MM.1S (cell line): Measurements from ENCODE around the gene KAT7.

Experiments
- CTCF ChIP-seq: fragments of 300-600 bp; sonication (generic); IDR thresholded peaks from 2 replicates; pipeline ENCODE4 v1.5.1; 2016; ENCODE audit warnings: antibody characterized with exemption, low read length, mixed read lengths
- EZH2 ChIP-seq: fragments of 300-600 bp; sonication (generic); optimal IDR thresholded peaks from 2 replicates; pipeline ENCODE3; 2017; ENCODE audit warnings: low read depth, mild to moderate bottlenecking, antibody characterized with exemption, low read length, mixed read lengths
- EZH2phosphoT487 ChIP-seq: fragments of 300-600 bp; sonication (generic); IDR thresholded peaks from 2 replicates; pipeline ENCODE4 v1.6.1; 2018; ENCODE audit warnings: antibody characterized with exemption, low read length

GRCh38 chr17:49760932-49761558 lies 27.4 kb upstream of the KAT7 start:
- TF ChIP-seq CTCF (no peak), EZH2 (no peak), EZH2phosphoT487 (no peak)
